ENCODE results near the gene CTRB1.

GRCh38 chr16:75256059-75256571 is 37.3 kb downstream of the CTRB1 start:
- TF ChIP-seq POLR2A (IDR thresholded peaks at IDR 0.05) (no peak), POLR2AphosphoS5 (IDR thresholded peaks at IDR 0.05) (no peak), CTCF (IDR thresholded peaks at IDR 0.05) (no peak)

Data from upper lobe of left lung (tissue), 4 donors.